Naive thymus-derived CD4-positive, alpha-beta T cell (primary cell): ENCODE data around the gene CGB1. TPM values are rescaled to one million over a fixed set of nuclear protein-coding genes. Genes with fewer than 3 reads are reported as not detected.

Experiments
- ATAC-seq: fragments of 150-1000 bp; cut with Tn5 transposase; 2 replicates; pipeline ENCODE4 v1.10.0; 2021; ENCODE audit warnings: mild to moderate bottlenecking, moderate library complexity
- CTCF ChIA-PET: fragments of 350-600 bp; sonication (Branson Sonifier 250); formaldehyde crosslinking; loops from one replicate; lab custom pipeline; 2021; ENCODE audit warnings: antibody characterized with exemption; lab: Charles Lee
- POLR2A ChIA-PET: fragments of 350-600 bp; sonication (Branson Sonifier 250); formaldehyde crosslinking; loops from one replicate; lab custom pipeline; 2021; ENCODE audit warnings: antibody characterized with exemption, inconsistent platforms; lab: Charles Lee
- DNase-seq, 9 donors: peaks; one replicate each; pipeline versions ENCODE4 v3.0.0 to v3.0.0-alpha.2; 2020 to 2022; ENCODE audit warnings: mixed read lengths in 1 of 9
- H3K27ac ChIP-seq: one replicate; pipeline ENCODE4 v1.7.0; 2013; ENCODE audit warnings: mild to moderate bottlenecking, low read depth, low read length, moderate library complexity
- H3K27me3 ChIP-seq, 2 donors: one replicate each; pipeline ENCODE4 v1.7.0; 2013; ENCODE audit warnings: low read length in 2 of 2, mild to moderate bottlenecking in 2 of 2, moderate library complexity in 2 of 2; ENCODE audit not compliant: control insufficient read depth in 2 of 2, insufficient read depth in 2 of 2
- H3K36me3 ChIP-seq, 3 experiments: 1 replicate in 2 of 3; 2 replicates in 1 of 3; pipeline ENCODE4 v1.7.0; 2013; ENCODE audit warnings: low read length in 3 of 3, mild to moderate bottlenecking in 3 of 3, moderate library complexity in 1 of 3; ENCODE audit not compliant: insufficient read depth in 3 of 3, control insufficient read depth in 2 of 3
- H3K4me1 ChIP-seq, 2 donors: one replicate each; pipeline ENCODE4 v1.7.0; 2013; ENCODE audit warnings: low read length in 2 of 2, mild to moderate bottlenecking in 2 of 2, moderate library complexity in 1 of 2; ENCODE audit not compliant: control insufficient read depth in 2 of 2, insufficient read depth in 2 of 2
- H3K4me3 ChIP-seq: 2 replicates; pipeline ENCODE4 v1.7.0; 2013; ENCODE audit warnings: mild to moderate bottlenecking, low read length
- H3K9me3 ChIP-seq, 3 experiments: 1 replicate in 2 of 3; 2 replicates in 1 of 3; pipeline ENCODE4 v1.7.0; 2013; ENCODE audit warnings: low read length in 3 of 3; ENCODE audit not compliant: control insufficient read depth in 2 of 3
- H3K27ac Mint-ChIP-seq, 9 donors: one replicate each; pipeline ENCODE4 v1.8.0; 2020 to 2022; ENCODE audit warnings: mixed read lengths in 9 of 9, mild to moderate bottlenecking in 8 of 9, moderate library complexity in 5 of 9, inconsistent platforms in 2 of 9
- H3K27me3 Mint-ChIP-seq, 5 donors: one replicate each; pipeline ENCODE4 v1.8.0; 2021 to 2022; ENCODE audit warnings: mixed read lengths in 5 of 5, mild to moderate bottlenecking in 1 of 5
- H3K36me3 Mint-ChIP-seq, 5 donors: one replicate each; pipeline ENCODE4 v1.8.0; 2020 to 2022; ENCODE audit warnings: mixed read lengths in 5 of 5, mild to moderate bottlenecking in 3 of 5, inconsistent platforms in 1 of 5
- H3K4me1 Mint-ChIP-seq, 7 donors: one replicate each; pipeline ENCODE4 v1.8.0; 2020 to 2022; ENCODE audit warnings: mixed read lengths in 7 of 7, mild to moderate bottlenecking in 3 of 7, inconsistent platforms in 1 of 7
- H3K4me3 Mint-ChIP-seq, 10 donors: one replicate each; pipeline ENCODE4 v1.8.0; 2020 to 2022; ENCODE audit warnings: mild to moderate bottlenecking in 10 of 10, mixed read lengths in 10 of 10, moderate library complexity in 6 of 10, inconsistent platforms in 2 of 10
- H3K9me3 Mint-ChIP-seq, 11 donors: one replicate each; pipeline ENCODE4 v1.8.0; 2020 to 2022; ENCODE audit warnings: mixed read lengths in 11 of 11, mild to moderate bottlenecking in 4 of 11, inconsistent platforms in 1 of 11, moderate library complexity in 1 of 11
- intact Hi-C, 2 donors: fragments of 100-400 bp; cut with micrococcal nuclease; formaldehyde crosslinking; loops; one replicate each; pipeline ENCODE4 v1.15.1; 2023
- polyA plus RNA-seq, 2 donors: library from polyadenylated mRNA; unstranded; fragments of 300-500 nt; fragmentation: Illumina TruSeq; gene quantifications; one replicate each; pipeline ENCODE4 v1.2.3, GENCODE V29; 2021
- total RNA-seq, 6 experiments: library from RNA in 5 of 6; stranded (reverse) in 5 of 6; gene quantifications; 1 replicate in 5 of 6; 2 replicates in 1 of 6; pipeline ENCODE4 v1.2.3 and lab custom pipeline; 2021 to 2026

CGB1 gene
- total and polyA plus RNA-seq, 7 experiments from 2014 or later, result not detected

DNA sequence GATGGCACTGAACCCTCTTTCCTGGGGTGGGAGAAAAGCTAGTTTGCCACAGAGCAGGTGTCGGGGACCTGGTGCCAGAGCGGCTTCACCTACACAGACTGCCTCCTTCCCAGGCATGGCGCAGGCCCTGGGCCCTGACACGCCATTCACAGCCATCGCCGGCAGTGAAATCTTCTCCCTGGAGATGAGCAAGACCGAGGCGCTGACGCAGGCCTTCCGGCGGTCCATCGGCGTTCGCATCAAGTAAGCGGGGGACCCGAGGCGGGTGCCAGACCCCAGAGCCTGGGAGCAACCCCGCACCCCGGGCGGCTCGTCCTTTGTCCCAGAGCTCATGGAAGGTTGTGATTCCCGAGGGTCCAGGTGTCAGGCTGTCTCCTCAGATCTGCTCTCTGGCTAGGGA, 29.8 kb downstream of the CGB1 start:
- intact Hi-C loops, result no loop called here
- ChIA-PET CTCF (no interaction called here), POLR2A (interaction anchor here (1.1 kb wide), 1 partner anchor 15 kb away, joined by 4 read pairs; no protein-coding TSS in a partner anchor)
- ATAC-seq, result no peak
- Mint-ChIP-seq H3K36me3 (peaks cover 0 to 21% (median 4%) of the 10 kb centered on the region in 5 donors), H3K9me3 (no peaks in the 10 kb centered on the region), H3K27me3 (no peaks in the 10 kb centered on the region), H3K4me3 (no peak overlapping the region), H3K4me1 (peaks cover 0 to 1% (median 0%) of the 10 kb centered on the region in 7 donors), H3K27ac (no peak overlapping the region)
- Histone ChIP-seq H3K27ac (no peak overlapping the region), H3K9me3 (no peaks in the 10 kb centered on the region), H3K27me3 (no peaks in the 10 kb centered on the region), H3K36me3 (peaks cover 0 to 82% (median 3%) of the 10 kb centered on the region in 3 experiments), H3K4me3 (no peak overlapping the region), H3K4me1 (no peaks in the 10 kb centered on the region)
- no peak for DNase-seq

DNA sequence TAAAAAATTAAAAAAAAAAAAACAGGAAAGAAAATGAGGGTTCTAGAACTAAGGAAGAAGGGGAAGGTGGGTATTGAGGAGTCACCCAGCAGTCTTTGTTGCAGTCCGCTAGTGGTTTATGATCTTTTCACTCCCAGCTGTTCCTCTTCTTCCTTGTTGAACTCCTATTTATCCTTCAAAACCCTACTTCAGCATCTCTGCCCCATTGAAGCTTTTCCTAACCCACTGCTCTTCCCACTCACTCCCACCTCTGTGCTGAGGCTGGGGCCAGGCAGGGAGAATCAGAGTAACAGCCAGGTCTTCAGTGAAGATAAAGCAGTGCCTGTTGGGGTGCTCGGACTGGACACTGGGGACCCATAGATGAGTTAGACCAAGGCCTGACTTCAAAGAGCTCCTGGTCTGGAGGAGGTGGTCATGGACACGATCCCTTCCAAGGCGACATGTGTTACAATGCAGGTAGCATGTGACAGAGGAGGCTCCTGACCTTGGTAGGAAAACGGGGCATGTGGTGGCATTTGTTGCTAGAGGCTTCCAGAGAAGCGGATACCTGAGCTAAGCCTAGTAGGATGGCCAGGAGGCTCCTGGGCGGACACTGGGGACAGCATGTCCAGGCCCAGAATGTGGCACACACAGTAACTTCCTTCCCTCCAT, 31.6 kb downstream of the CGB1 start:
- CTCF ChIA-PET, result no interaction called here
- Histone ChIP-seq H3K4me1 (no peaks in the 10 kb centered on the region), H3K36me3 (peaks cover 0 to 65% (median 3%) of the 10 kb centered on the region in 3 experiments), H3K9me3 (no peaks in the 10 kb centered on the region), H3K27ac (no peak overlapping the region), H3K27me3 (no peaks in the 10 kb centered on the region), H3K4me3 (no peak overlapping the region)
- H3K9me3 Mint-ChIP-seq, result no peaks in the 10 kb centered on the region
- H3K27me3 Mint-ChIP-seq, result no peaks in the 10 kb centered on the region
- no peak for ATAC-seq
- POLR2A ChIA-PET, result no interaction called here
- H3K36me3 Mint-ChIP-seq, result peaks cover 0 to 16% (median 0%) of the 10 kb centered on the region in 5 donors
- DNase-seq, result no peak
- H3K4me3 Mint-ChIP-seq, result no peak overlapping the region
- intact Hi-C loops, result no loop called here
- H3K4me1 Mint-ChIP-seq, result peaks cover 0 to 1% (median 0%) of the 10 kb centered on the region in 7 donors
- peak overlapping the region in 1 of 9 donors; percentile 33 for H3K27ac Mint-ChIP-seq

DNA sequence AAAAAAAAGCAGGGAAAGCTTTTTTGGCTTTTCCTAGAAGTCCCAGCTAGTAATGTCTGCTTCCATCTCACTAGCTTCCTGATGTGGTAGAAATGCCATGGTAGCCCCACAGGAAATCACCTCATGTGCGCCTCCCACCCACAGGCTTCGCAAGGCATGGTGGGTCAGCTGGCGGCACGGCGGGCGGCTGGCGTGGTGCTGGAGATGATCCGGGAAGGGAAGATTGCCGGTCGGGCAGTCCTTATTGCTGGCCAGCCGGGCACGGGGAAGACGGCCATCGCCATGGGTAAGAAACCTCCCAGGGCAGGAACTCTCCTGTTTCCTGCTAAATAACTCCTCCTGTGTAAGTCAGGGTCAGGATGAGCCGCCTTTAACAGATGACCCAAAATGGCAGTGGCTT, 32.6 kb downstream of the CGB1 start:
- ChIA-PET CTCF (interaction anchor here (0.6 to 0.9 kb wide), 2 partner anchors 10 to 209 kb away, joined by 3 to 8 read pairs; partner anchors contain the start of gene RUVBL2), POLR2A (no interaction called here)
- peaks cover 0 to 21% (median 0%) of the 10 kb centered on the region in 5 donors for H3K36me3 Mint-ChIP-seq
- peaks cover 0 to 7% (median 4%) of the 10 kb centered on the region in 7 donors for H3K4me1 Mint-ChIP-seq
- H3K27me3 Mint-ChIP-seq, result no peaks in the 10 kb centered on the region
- H3K4me1 ChIP-seq, result no peaks in the 10 kb centered on the region
- no peak for ATAC-seq
- H3K27ac Mint-ChIP-seq, result no peak overlapping the region
- H3K27ac ChIP-seq, result no peak overlapping the region
- H3K4me3 Mint-ChIP-seq, result no peak overlapping the region
- no peak overlapping the region for H3K4me3 ChIP-seq
- H3K9me3 ChIP-seq, result no peaks in the 10 kb centered on the region
- H3K9me3 Mint-ChIP-seq, result no peaks in the 10 kb centered on the region
- H3K36me3 ChIP-seq, result peaks cover 0 to 57% (median 3%) of the 10 kb centered on the region in 3 experiments
- intact Hi-C loops, result no loop called here
- DNase-seq, result no peak
- H3K27me3 ChIP-seq, result no peaks in the 10 kb centered on the region

DNA sequence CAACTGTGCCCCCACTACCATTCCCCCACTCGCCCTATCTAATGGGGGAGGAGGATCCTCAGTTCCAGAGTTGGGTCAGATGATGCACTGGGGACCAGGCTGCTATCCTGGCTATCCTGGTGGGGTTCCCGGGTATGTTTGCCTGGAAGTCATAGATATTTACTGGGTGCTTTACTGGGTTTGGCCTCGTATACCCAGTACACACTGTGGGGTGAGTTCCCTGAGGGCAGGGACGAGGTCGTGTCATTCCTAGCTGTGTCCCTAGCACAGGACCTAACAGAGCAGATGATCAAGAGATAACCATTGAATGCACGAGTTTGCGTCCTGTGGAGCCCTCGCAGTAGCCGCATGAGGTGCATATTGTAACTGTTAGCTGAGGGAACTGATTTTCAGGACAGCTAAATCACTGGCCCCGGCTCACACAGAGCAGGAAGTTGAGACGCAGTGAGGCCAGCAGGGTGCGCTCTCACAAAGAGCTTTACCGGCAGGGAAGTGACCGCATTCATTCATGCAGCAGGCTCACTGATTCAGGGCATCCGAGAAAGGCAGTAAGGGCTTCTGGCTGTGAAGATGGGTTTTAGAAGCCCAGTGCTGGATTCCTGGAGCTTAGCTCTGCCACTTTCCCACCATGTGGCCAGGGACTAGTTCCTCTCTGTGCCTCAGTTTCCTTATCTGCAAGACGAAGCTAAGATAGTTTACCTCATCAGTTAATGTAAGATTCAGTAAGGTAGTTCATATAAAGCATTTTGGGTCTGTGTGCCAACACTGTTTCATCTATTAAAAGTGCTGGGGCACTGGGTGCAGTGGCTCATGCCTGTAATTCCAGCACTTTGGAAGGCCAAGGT, 37.0 kb downstream of the CGB1 start:
- Mint-ChIP-seq H3K9me3 (no peaks in the 10 kb centered on the region), H3K27ac (peak overlapping the region in 1 of 9 donors; percentile 31), H3K4me1 (peaks cover 13 to 28% (median 20%) of the 10 kb centered on the region in 7 donors), H3K36me3 (peaks cover 0 to 16% (median 0%) of the 10 kb centered on the region in 5 donors), H3K4me3 (no peak overlapping the region), H3K27me3 (no peaks in the 10 kb centered on the region)
- Histone ChIP-seq H3K36me3 (peaks cover 0 to 27% (median 0%) of the 10 kb centered on the region in 3 experiments), H3K27ac (no peak overlapping the region), H3K4me1 (peaks cover 4% of the 10 kb centered on the region in 2 donors), H3K27me3 (no peaks in the 10 kb centered on the region), H3K9me3 (no peaks in the 10 kb centered on the region), H3K4me3 (no peak overlapping the region)
- peak; percentile 42 to 66 (median 61) for DNase-seq
- intact Hi-C loops, result loop anchor here (2.0 to 10.0 kb wide), 4 partner anchors 55 to 675 kb away; partner anchors contain the start of genes CGB7 (in 1 of the 2), EMP3 (in 1 of the 2) and KCNA7 (in 1 of the 2)
- ChIA-PET POLR2A (interaction anchor here (0.8 kb wide), 1 partner anchor 796 kb away, joined by 3 read pairs; no protein-coding TSS in a partner anchor), CTCF (interaction anchor here (0.8 to 2.8 kb wide), 7 partner anchors 9 to 74 kb away, joined by 3 to 11 read pairs (median 3); no protein-coding TSS in a partner anchor)
- peak; percentile 94 for ATAC-seq

DNA sequence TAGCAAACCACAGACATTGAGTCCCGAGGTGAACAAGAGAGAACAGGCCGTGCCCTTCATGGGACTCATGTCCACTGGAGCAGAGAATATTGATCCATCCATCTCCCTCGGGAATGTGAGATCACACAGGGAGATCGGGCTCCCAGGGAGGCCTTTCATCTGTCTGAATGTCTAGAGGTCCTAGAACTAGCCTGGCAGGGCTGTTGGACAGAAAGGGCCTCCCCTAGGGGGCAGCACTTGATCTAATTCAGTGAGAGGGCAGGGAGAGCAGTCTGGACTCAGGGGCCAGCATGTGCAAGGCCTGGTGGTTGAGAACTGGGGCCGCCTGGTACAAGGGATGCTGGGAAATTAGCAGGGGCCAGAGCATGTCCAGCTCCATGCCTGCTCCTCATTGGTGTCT, 38.7 kb downstream of the CGB1 start:
- H3K36me3 Mint-ChIP-seq, result peaks cover 0 to 6% (median 0%) of the 10 kb centered on the region in 5 donors
- H3K27me3 Mint-ChIP-seq, result no peaks in the 10 kb centered on the region
- peaks cover 20 to 39% (median 31%) of the 10 kb centered on the region in 7 donors for H3K4me1 Mint-ChIP-seq
- H3K9me3 ChIP-seq, result no peaks in the 10 kb centered on the region
- intact Hi-C loops, result loop anchor here (2.0 to 10.0 kb wide), 4 partner anchors 57 to 673 kb away; partner anchors contain the start of genes CGB7 (in 1 of the 2), EMP3 (in 1 of the 2) and KCNA7 (in 1 of the 2)
- H3K27ac Mint-ChIP-seq, result peak overlapping the region in 1 of 9 donors; percentile 23
- CTCF ChIA-PET, result interaction anchor here (0.9 kb wide), 1 partner anchor 19 kb away, joined by 3 read pairs; the partner anchor contains the start of gene LHB
- DNase-seq, result peak in 3 of 9 donors; percentile 29 to 55 (median 38)
- H3K27me3 ChIP-seq, result no peaks in the 10 kb centered on the region
- H3K36me3 ChIP-seq, result peaks cover 0 to 10% (median 0%) of the 10 kb centered on the region in 3 experiments
- H3K27ac ChIP-seq, result no peak overlapping the region
- peak overlapping the region in 1 of 10 donors; percentile 26 for H3K4me3 Mint-ChIP-seq
- POLR2A ChIA-PET, result no interaction called here
- peaks cover 13% of the 10 kb centered on the region in 2 donors for H3K4me1 ChIP-seq
- no peaks in the 10 kb centered on the region for H3K9me3 Mint-ChIP-seq
- H3K4me3 ChIP-seq, result no peak overlapping the region
- ATAC-seq, result no peak

DNA sequence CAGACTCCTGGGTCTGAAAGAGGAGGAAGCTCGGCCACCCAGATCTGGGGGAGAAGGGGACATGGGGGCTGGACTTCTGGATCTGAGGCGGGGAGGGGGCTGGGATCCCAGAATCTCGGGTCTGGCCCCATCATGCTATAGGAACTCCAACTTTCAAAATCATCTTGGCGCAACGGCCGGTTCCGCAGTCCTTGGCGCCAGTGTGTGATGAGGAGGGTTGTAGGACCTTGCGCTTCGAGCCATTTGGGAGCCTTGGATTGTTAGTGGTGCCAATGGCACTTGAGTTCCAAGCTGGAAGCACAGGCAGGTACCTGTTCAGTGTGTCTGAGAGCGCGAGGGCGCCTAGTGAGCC, 42.7 kb downstream of the CGB1 start:
- H3K27me3 Mint-ChIP-seq, result no peaks in the 10 kb centered on the region
- H3K4me1 ChIP-seq, result peaks cover 23 to 24% of the 10 kb centered on the region in 2 donors
- peaks cover 0 to 4% (median 0%) of the 10 kb centered on the region in 3 experiments for H3K36me3 ChIP-seq
- peak overlapping the region; percentile 80 for H3K27ac ChIP-seq
- H3K36me3 Mint-ChIP-seq, result peaks cover 0 to 13% (median 0%) of the 10 kb centered on the region in 5 donors
- ChIA-PET POLR2A (interaction anchor here (0.6 to 4.2 kb wide), 16 partner anchors 12 to 1884 kb away, joined by 3 to 58 read pairs (median 6); partner anchors contain the start of genes CA11, FTL, PIH1D1 and PPP1R15A), CTCF (interaction anchor here (0.7 to 2.1 kb wide), 14 partner anchors 10 to 687 kb away, joined by 3 to 10 read pairs (median 4); partner anchors contain the start of gene FTL)
- intact Hi-C loops, result loop anchor here (5.0 to 10.0 kb wide), 8 partner anchors 61 to 1518 kb away; partner anchors contain the start of genes ALDH16A1 (in 2 of the 2), PIH1D1 (in 2 of the 2), ASPDH (in 1 of the 2) and CGB7 (in 1 of the 2)
- H3K4me1 Mint-ChIP-seq, result peaks cover 40 to 59% (median 46%) of the 10 kb centered on the region in 7 donors
- H3K27ac Mint-ChIP-seq, result peak overlapping the region; percentile 89 to 99 (median 97)
- no peaks in the 10 kb centered on the region for H3K9me3 Mint-ChIP-seq
- H3K9me3 ChIP-seq, result no peaks in the 10 kb centered on the region
- no peaks in the 10 kb centered on the region for H3K27me3 ChIP-seq
- DNase-seq, result no peak
- no peak for ATAC-seq
- H3K4me3 Mint-ChIP-seq, result peak overlapping the region; percentile 95 to 100 (median 96)
- peak overlapping the region; percentile 70 for H3K4me3 ChIP-seq
